ENCODE data around the gene KCNH2. TPM values are rescaled to one million over a fixed set of nuclear protein-coding genes. Genes with fewer than 3 reads are reported as not detected.
A peak's percentile ranks its signal among the peaks of the same experiment; 100 is the strongest.

The KCNH2 gene
- polyA plus RNA-seq, 1 of the 3 experiments (the other 2 are of a cell fraction) = 2.2 TPM

DNA sequence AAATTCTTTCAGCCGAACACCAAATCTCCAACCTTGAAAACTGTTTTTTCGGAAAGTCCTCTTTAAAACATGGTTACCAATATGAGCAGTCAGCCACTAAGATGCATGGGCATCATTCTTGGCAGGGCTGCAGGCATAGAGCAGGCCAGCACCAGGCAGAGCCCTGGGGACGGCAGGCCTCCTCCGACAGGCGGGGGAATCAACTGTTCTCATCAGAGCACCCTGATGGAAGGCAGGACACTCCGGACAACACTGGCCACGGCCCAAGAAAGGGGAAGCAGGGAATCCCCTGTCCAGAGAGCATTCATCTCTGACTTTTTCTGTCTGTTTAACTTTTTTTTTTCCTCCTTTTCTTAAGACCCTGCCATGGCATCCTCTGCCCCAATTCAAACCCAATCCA is 11.3 kb upstream of the KCNH2 start:
- Histone ChIP-seq H3K4me1 (ENCODE audit: control insufficient read depth in 1 of 2, insufficient read depth in 2 of 2, low read depth in 1 of 2, low read length in 1 of 2) (peaks cover 0 to 35% of the 10 kb centered on the region in 2 experiments; a peak in 2 of 4 replicates), H3K9me2 (no peaks in the 10 kb centered on the region), H3K9ac (no peak overlapping the region), H3F3A (replicated peaks; ENCODE audit: insufficient read depth) (no peaks in the 10 kb centered on the region), H3K27ac (ENCODE audit: low read depth in 2 of 2, low read length in 1 of 2) (peak overlapping the region in 1 of 2 experiments; percentile 86; a peak in 2 of 4 replicates), H3K79me2 (ENCODE audit: insufficient read depth) (no peaks in the 10 kb centered on the region), H2AFZ (ENCODE audit: low read depth) (no peak overlapping the region), H3K27me3 (ENCODE audit: insufficient read depth) (peaks cover 13% of the 10 kb centered on the region; the same call in 1 of the 2 replicates), H3K9me3 (no peaks in the 10 kb centered on the region), H4K20me1 (ENCODE audit: insufficient read depth) (no peaks in the 10 kb centered on the region), H3K4me2 (no peak overlapping the region), H3K4me3 (ENCODE audit: low read depth in 2 of 2, low read length in 1 of 2) (no peak overlapping the region), H3K36me3 (replicated peaks in 1 of 2; ENCODE audit: control insufficient read depth in 1 of 2, insufficient read depth in 2 of 2, low read length in 1 of 2) (no peaks in the 10 kb centered on the region)
- ChIA-PET CTCF (interaction anchor here (0.6 to 7.8 kb wide), 46 partner anchors 9 to 541 kb away, joined by 3 to 205 read pairs (median 6); partner anchors contain the start of gene ABCB8), POLR2A (interaction anchor here (1.1 to 2.3 kb wide), 6 partner anchors 10 to 73 kb away, joined by 4 to 8 read pairs (median 4); no protein-coding TSS in a partner anchor)
- 32% methylated on average over 5 of the region's 7 CpGs for WGBS (ENCODE audit: low lambda C conversion rate)
- TF ChIP-seq NRF1 (IDR thresholded peaks at IDR 0.05; ENCODE audit: low read depth, low read length) (no peak), MXI1 (IDR thresholded peaks at IDR 0.05; ENCODE audit: low read depth, low read length) (peak; percentile 61; the same call in 1 of the 2 replicates), GABPA (IDR thresholded peaks at IDR 0.05; ENCODE audit: low read depth) (no peak), SMC3 (IDR thresholded peaks at IDR 0.05; ENCODE audit: low read depth, low read length) (no peak), EP300 (IDR thresholded peaks at IDR 0.05; ENCODE audit: borderline replicate concordance in 1 of 2, low read depth in 1 of 2, low read length in 1 of 2) (peak in 1 of 2 experiments; percentile 62; a peak in 2 of 4 replicates), TCF12 (IDR thresholded peaks at IDR 0.05) (no peak), FOSL2 (IDR thresholded peaks at IDR 0.05; ENCODE audit: borderline replicate concordance, low read depth) (no peak), JUND (IDR thresholded peaks at IDR 0.05) (no peak), GATA2 (CRISPR knock-in tag; IDR thresholded peaks at IDR 0.05) (peak; percentile 61), YY1 (IDR thresholded peaks at IDR 0.05; ENCODE audit: low read depth) (no peak), POLR2AphosphoS5 (IDR thresholded peaks at IDR 0.05; ENCODE audit: low read depth, low read length) (no peak), RAD21 (IDR thresholded peaks at IDR 0.05; ENCODE audit: low read length) (0 out of 2 replicates have a peak, but pooled peaks have one; percentile 12), FOXJ3 (CRISPR knock-in tag; IDR thresholded peaks at IDR 0.05) (no peak), RCOR1 (IDR thresholded peaks at IDR 0.05; ENCODE audit: low read length) (no peak), CHD2 (IDR thresholded peaks at IDR 0.05; ENCODE audit: low read length, partially characterized antibody) (peak; percentile 36), FOXM1 (IDR thresholded peaks at IDR 0.05; ENCODE audit: low read depth) (no peak)
- TF ChIP-seq, protein P1, sequence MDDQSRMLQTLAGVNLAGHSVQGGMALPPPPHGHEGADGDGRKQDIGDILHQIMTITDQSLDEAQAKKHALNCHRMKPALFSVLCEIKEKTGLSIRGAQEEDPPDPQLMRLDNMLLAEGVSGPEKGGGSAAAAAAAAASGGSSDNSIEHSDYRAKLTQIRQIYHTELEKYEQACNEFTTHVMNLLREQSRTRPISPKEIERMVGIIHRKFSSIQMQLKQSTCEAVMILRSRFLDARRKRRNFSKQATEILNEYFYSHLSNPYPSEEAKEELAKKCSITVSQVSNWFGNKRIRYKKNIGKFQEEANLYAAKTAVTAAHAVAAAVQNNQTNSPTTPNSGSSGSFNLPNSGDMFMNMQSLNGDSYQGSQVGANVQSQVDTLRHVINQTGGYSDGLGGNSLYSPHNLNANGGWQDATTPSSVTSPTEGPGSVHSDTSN (IDR thresholded peaks at IDR 0.05) = no peak
- TF ChIP-seq, protein P2, sequence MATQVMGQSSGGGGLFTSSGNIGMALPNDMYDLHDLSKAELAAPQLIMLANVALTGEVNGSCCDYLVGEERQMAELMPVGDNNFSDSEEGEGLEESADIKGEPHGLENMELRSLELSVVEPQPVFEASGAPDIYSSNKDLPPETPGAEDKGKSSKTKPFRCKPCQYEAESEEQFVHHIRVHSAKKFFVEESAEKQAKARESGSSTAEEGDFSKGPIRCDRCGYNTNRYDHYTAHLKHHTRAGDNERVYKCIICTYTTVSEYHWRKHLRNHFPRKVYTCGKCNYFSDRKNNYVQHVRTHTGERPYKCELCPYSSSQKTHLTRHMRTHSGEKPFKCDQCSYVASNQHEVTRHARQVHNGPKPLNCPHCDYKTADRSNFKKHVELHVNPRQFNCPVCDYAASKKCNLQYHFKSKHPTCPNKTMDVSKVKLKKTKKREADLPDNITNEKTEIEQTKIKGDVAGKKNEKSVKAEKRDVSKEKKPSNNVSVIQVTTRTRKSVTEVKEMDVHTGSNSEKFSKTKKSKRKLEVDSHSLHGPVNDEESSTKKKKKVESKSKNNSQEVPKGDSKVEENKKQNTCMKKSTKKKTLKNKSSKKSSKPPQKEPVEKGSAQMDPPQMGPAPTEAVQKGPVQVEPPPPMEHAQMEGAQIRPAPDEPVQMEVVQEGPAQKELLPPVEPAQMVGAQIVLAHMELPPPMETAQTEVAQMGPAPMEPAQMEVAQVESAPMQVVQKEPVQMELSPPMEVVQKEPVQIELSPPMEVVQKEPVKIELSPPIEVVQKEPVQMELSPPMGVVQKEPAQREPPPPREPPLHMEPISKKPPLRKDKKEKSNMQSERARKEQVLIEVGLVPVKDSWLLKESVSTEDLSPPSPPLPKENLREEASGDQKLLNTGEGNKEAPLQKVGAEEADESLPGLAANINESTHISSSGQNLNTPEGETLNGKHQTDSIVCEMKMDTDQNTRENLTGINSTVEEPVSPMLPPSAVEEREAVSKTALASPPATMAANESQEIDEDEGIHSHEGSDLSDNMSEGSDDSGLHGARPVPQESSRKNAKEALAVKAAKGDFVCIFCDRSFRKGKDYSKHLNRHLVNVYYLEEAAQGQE (IDR thresholded peaks at IDR 0.05; ENCODE audit: low read depth, low read length) = no peak
- DNase-seq = peak; percentile 82
